Right cardiac atrium (tissue), 5 donors: Measurements from ENCODE around the gene NDUFB2. TPM values are rescaled to one million over a fixed set of nuclear protein-coding genes. Genes with fewer than 3 reads are reported as not detected.

ENCODE experiments used
- ATAC-seq, 2 donors: fragments of 200-7000 bp; cut with Tn5 transposase; one replicate each; pipeline versions ENCODE4 v1.8.0 to v1.9.1; 2020; ENCODE audit warnings: moderate library complexity in 2 of 2, mild to moderate bottlenecking in 1 of 2
- DNase-seq, 3 donors: peaks; one replicate each; pipeline ENCODE4 v3.0.0-alpha.2; 2020
- H3K27ac ChIP-seq: one replicate; pipeline ENCODE4 v1.5.1; 2013; ENCODE audit warnings: mild to moderate bottlenecking, low read length, control low read depth, moderate library complexity
- H3K27me3 ChIP-seq: one replicate; pipeline ENCODE4 v1.6.1; 2013; ENCODE audit not compliant: control insufficient read depth, insufficient read depth
- H3K4me1 ChIP-seq: one replicate; pipeline ENCODE4 v1.6.1; 2013; ENCODE audit warnings: low read length; ENCODE audit not compliant: control insufficient read depth, insufficient read depth
- H3K4me3 ChIP-seq: one replicate; pipeline ENCODE4 v1.5.1; 2013; ENCODE audit warnings: low read length, control low read depth
- H3K9me3 ChIP-seq: one replicate; pipeline ENCODE4 v1.6.1; 2013; ENCODE audit warnings: low read length; ENCODE audit not compliant: control insufficient read depth
- WGBS: extraction: QIAGEN DNeasy Blood & Tissue Kit; methylation state at CpG from one replicate; pipeline ENCODE4 v1.1.7; 2013; 5-methylcytosine and 5-hydroxymethylcytosine counted together
- intact Hi-C, 4 donors: fragments of 100-400 bp; cut with DNase I; formaldehyde crosslinking; loops; one replicate each; pipeline versions ENCODE4 v1.11.0 to v1.14.0; 2022 to 2023
- long read RNA-seq, 4 donors: library from polyadenylated mRNA; unstranded; transcript quantifications; one replicate each; pipeline ENCODE4 v2.0.0, GENCODE V29; 2020 to 2021
- polyA plus RNA-seq: library from polyadenylated mRNA; stranded (reverse); fragments of 200-250 nt; gene quantifications from one replicate; pipeline ENCODE4 v1.2.3, GENCODE V29; 2013
- total RNA-seq, 4 donors: library from RNA; stranded (reverse); fragmentation: NEBNext Ultra II Directional; extraction: Animal tissue kit (Norgen Biotek cat#: 25700); gene quantifications; one replicate each; pipeline ENCODE4 v1.2.1, GENCODE V29; 2021
- donor health status: healthy with polysubstance abuse.
- donor health status: DM: no; HTN: yes; CAD: no.
- donor health status: DM: no; HTN: no; CAD: no.
- donor health status: DM: no; HTN: yes; CAD: no; lungs with severe emphysema.
- donor health status: DM: yes; HTN: yes; CAD: no.

The NDUFB2 gene
- total RNA-seq: 100 to 1,000 TPM; 460 to 569 (median 505) TPM
- polyA plus RNA-seq: 860 TPM
- long read RNA-seq, donor 1, transcript NDUFB2-201 (4 exons, 504 nt): major isoform, 268 of 282 reads
- long read RNA-seq, donor 1, partial matches to known transcripts: 0 of 282 reads
- long read RNA-seq, donor 1, other reads (novel, unspliced or antisense): 8 of 282 reads
- long read RNA-seq, donor 2, transcript NDUFB2-201 (4 exons, 504 nt): major isoform, 249 of 259 reads
- long read RNA-seq, donor 2, partial matches to known transcripts: 0 of 259 reads
- long read RNA-seq, donor 2, other reads (novel, unspliced or antisense): 5 of 259 reads
- long read RNA-seq, donor 3, transcript NDUFB2-201 (4 exons, 504 nt): major isoform, 65 of 79 reads
- long read RNA-seq, donor 3, partial matches to known transcripts: 0 of 79 reads
- long read RNA-seq, donor 3, other reads (novel, unspliced or antisense): 5 of 79 reads
- long read RNA-seq, donor 4, transcript NDUFB2-201 (4 exons, 504 nt): major isoform, 165 of 174 reads
- long read RNA-seq, donor 4, partial matches to known transcripts: 0 of 174 reads
- long read RNA-seq, donor 4, other reads (novel, unspliced or antisense): 5 of 174 reads

DNA sequence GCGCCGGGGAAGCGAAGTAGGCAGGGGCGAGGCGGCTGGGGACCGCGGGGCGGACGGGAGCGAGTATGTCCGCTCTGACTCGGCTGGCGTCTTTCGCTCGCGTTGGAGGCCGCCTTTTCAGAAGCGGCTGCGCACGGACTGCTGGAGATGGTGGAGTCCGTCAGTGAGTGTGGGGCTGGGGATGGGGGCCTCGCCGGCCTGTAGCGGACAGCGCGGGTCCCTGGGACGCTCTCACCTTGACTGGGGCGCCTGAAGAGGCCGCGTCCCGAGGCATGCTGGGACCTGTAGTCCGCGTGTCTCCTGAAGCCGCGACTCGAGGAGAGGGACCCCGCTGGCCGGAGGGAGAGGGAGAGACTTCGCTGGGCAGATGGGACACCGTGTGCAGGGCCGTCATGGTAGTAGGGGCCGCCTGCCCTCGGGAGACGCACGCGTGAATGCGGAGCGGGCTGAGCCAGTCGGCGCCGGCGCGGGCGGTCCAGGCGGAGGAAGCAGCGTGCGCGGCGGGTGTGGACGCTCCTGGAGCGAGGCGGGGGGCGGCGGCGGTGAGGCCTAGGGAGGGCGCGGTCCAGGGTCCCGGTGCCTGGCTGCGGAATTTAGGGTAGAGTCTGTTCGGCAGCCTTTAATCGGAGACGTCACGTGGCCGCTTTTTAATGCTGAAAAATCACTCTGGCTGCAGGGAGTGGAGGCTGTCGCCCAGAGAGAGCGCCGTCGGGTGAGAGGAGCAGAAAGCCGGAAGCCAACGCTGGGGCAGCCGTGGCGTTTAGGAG, at the start of gene NDUFB2:
NDUFB2 (plus strand) TSS at position 29 of the 767 bp plus-strand sequence; CDS start at position 66, 37 bp downstream.
- WGBS: under 1% methylated on average over 82 of the region's 82 CpGs
- Histone ChIP-seq H3K27me3 (no peaks in the 10 kb centered on the region), H3K4me1 (peaks cover 3% of the 10 kb centered on the region), H3K9me3 (no peaks in the 10 kb centered on the region), H3K4me3 (peak within 1 kb of the TSS; percentile 57), H3K27ac (peak within 1 kb of the TSS; percentile 85)
- ATAC-seq: peak; percentile 92 to 93
- intact Hi-C loops: no loop called here
- DNase-seq: peak; percentile 82 to 84 (median 83)

DNA sequence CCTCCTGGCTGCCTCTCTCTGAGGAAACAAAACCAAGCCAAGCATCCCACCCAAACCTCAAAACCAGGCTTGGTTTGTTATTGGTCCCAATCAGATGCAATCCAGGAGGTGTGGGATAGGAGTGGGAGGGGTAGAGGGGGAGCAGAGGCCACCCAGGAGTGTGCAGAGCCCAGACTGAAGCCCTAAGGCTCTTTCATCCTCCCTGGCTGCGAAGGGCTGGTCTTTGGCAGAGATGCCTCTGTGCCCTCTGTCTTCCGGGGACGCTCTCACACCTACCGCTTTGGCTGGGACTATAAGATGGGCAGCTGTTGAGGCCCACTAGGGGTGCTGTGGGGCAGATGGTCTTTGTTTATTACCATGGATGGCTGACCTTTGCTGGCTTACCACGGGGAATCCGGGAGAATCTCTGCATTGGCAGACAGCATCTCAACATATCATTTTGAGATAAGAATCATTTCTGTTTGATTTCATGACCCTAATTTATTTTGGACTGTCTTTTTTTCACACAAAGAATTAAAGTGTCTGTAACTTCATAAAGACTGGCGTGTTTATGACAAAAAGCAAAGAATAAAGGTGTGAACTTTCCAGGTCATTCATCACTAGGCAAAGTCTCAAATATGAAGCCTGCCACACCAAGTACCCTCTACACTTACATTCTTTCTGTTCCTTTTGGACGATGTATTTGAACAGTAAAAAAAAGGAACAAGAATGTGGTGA, 49.4 kb upstream of the NDUFB2 start:
- intact Hi-C loops: no loop called here
- H3K27ac ChIP-seq: no peak overlapping the region

DNA sequence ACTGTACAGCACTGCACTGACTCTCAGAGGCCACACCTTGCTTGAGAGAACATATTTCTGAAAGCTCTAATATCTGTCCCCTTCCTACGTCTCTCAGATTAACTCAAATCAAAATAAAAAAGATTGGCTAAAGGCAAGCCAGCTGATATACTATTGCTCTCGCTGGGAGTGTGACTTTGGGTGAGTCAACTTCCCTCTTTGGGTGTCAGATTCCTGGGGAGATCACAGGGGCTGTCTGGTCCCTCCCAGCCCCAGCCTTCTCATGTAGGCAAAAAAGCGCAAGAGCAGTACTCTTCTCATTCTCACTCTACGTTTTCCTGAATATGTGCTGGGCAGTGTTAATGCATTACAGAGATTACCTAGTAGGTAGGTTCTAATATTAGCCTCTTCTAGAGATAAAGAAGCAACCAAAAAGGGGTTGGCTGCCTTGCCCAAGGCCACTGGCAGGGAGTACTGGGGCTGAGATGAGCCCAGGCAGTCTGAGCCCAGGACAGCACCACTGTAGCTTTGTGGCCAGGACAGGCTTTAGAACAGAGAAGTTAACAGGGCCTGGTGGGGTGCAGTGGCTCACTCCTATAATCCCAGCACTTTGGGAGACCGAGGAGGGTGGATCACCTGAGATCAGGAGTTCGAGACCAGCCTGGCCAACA, 46.8 kb upstream of the NDUFB2 start:
- no peaks in the 10 kb centered on the region for H3K9me3 ChIP-seq
- H3K27ac ChIP-seq: no peak overlapping the region
- ATAC-seq (no peak), DNase-seq (no peak)
- peaks cover 2% of the 10 kb centered on the region for H3K4me1 ChIP-seq
- no peak overlapping the region for H3K4me3 ChIP-seq
- WGBS: 72% methylated on average over 6 of the region's 6 CpGs
- intact Hi-C loops: no loop called here
- no peaks in the 10 kb centered on the region for H3K27me3 ChIP-seq

More for the DNA sequence above, 49.4 kb upstream of the NDUFB2 start:
- Histone ChIP-seq H3K9me3 (no peaks in the 10 kb centered on the region), H3K4me1 (no peaks in the 10 kb centered on the region), H3K27me3 (no peaks in the 10 kb centered on the region), H3K4me3 (no peak overlapping the region)
- ATAC-seq (peak; percentile 67 to 70), DNase-seq (no peak)
- WGBS: 27% methylated on average over 8 of the region's 8 CpGs

DNA sequence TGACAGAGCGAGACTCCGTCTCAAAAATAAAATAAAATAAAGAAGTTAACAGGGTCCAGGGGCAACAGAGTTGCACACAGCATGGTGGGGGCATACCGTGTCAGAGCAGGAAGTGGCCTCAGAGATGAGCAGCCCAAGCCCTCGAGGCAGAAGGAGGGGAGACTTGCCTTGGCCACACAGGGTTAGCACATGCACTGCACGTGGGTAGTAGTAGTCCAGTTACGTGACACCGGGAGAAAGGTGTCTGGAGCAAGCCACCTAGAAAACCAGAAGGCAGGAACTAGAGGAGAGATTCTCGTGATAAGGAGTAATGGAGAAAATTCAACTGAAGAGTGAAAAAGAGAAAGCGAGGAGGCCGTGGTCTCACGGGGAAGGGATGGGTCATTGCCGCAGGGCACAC, 46.1 kb upstream of the NDUFB2 start:
- H3K27ac ChIP-seq: no peak overlapping the region
- intact Hi-C loops: no loop called here
- no peaks in the 10 kb centered on the region for H3K27me3 ChIP-seq
- H3K4me1 ChIP-seq: peaks cover 2% of the 10 kb centered on the region
- ATAC-seq: no peak
- H3K9me3 ChIP-seq: no peaks in the 10 kb centered on the region
- no peak for DNase-seq
- WGBS: 87% methylated on average over 12 of the region's 12 CpGs
- H3K4me3 ChIP-seq: no peak overlapping the region

DNA sequence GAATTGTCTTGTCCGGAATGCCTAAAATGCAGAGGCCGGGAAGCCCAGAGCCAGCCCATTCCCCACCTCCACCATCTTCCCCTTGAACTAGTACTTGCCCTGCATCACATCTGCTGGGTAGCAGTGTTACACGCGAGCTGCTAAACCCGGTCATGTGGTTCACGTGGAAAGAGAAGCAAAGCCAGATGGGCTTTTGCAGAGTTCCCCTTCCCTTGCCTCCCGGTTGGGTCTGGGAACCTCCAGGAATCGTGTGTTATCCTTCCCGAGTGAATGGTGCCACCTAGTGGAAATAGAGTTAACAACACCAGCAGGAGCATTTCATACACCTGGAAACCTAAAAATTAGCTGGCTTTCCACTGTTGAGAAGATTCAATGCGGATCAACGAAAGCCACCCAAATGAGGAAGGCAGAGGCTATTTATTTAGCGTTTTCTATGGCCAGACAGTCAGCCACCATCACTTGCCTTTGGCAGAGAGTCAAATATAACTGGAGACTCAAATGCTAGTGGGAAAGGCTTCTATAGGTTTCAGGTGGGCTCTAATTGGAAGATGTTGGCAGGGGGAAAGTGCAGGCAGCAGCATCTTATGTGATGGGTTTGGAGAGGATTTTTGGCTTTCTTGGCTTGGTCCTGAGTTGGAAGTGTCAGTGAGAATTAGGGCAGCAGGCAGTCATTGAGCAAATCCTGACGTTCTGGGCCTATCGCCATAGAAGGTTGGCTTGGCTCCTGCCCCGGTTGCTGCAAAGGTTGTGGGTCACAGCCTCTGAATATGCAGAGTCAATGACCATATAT, 43.0 kb upstream of the NDUFB2 start:
- 17% methylated on average over 15 of the region's 15 CpGs for WGBS
- H3K4me3 ChIP-seq: no peak overlapping the region
- H3K27ac ChIP-seq: no peak overlapping the region
- H3K9me3 ChIP-seq: no peaks in the 10 kb centered on the region
- peak; percentile 69 to 74 for ATAC-seq
- intact Hi-C loops: loop anchor here (1.0 to 2.0 kb wide), 3 partner anchors 135 to 137 kb away; no protein-coding TSS in a partner anchor
- peak in 2 of 3 donors; percentile 48 to 65 for DNase-seq
- peaks cover 6% of the 10 kb centered on the region for H3K4me1 ChIP-seq
- no peaks in the 10 kb centered on the region for H3K27me3 ChIP-seq

DNA sequence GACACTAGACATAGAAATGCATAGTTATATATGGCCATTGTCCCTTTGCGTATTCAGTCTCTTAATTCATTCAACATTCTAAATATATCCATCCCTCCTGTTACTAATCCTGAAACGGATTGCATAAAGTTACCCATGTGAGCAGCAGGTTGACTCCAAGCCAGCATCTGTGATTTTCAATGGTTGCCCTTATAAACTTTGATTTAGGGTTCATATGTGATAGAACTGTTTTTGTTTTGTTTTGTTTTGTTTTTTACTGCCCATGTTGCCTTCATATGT, 42.5 kb upstream of the NDUFB2 start:
- intact Hi-C loops: loop anchor here in 1 of 4 donors (2.0 kb wide), 1 partner anchor 135 kb away; no protein-coding TSS in a partner anchor
- no peak for ATAC-seq
- Histone ChIP-seq H3K4me3 (no peak overlapping the region), H3K9me3 (no peaks in the 10 kb centered on the region), H3K27me3 (no peaks in the 10 kb centered on the region), H3K4me1 (peaks cover 6% of the 10 kb centered on the region), H3K27ac (no peak overlapping the region)
- WGBS: 56% methylated on average over 2 of the region's 2 CpGs
- no peak for DNase-seq

DNA sequence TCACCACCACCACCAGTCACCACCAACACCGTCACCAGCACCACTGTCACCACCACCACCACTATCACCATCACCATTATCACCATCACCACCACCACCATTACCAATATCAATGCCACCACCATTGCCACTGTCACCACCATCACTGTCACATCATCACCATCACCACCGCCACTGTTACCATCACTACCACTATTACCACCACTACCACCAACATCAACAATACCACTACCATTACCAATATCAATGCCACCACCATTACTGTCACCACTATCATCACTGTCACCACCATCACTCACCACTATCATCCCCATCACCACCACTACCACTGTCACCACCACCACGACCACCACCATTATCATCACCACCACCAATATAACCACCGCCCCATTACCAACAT, 41.8 kb upstream of the NDUFB2 start:
- intact Hi-C loops: loop anchor here in 1 of 4 donors (2.0 kb wide), 1 partner anchor 136 kb away; no protein-coding TSS in a partner anchor

DNA sequence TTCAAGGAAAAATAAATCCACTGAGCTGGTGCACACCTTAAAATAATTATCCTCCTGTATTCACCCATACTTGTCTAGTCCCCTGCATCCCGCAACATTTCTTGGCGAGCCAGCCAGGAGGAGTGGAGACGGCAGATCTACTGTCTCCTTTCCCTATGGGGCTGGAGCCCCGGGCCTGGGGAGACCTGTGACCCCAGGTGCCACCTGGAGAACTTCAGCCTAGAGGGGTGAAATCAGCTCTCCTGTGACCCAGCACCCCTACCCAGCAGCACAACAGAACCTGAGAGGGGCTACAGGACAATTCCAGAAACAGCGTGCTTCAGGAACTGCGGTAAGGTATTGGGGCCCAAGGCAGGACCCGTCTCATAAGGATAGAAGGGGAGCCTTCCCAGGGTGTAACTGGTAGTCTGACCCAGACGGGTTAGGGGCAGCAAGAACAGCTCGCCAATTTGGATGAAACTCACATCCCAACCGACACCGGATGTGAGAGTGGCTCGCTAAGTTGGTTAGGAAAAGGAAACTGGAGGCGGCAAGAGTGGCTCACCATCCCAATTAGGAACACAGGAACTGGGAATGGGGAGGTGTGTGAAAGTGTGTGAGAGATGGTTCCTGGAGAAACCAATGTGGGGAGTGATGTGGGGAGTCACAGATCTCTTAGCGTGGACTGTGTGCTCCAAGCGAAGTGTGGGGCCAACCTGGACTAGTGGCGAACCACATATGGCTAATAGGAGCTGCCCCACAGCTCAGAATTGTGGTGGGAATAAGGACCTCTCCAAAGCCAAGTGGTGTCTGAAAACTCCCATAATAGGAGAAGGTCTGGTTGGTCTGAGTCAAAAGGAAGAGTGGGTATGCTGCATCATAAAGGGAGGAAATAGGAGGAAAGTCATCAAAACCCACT, 40.7 kb upstream of the NDUFB2 start:
- ATAC-seq: no peak
- no peaks in the 10 kb centered on the region for H3K9me3 ChIP-seq
- DNase-seq: no peak
- WGBS: 82% methylated on average over 16 of the region's 16 CpGs
- H3K27ac ChIP-seq: no peak overlapping the region
- H3K4me1 ChIP-seq: peaks cover 6% of the 10 kb centered on the region
- intact Hi-C loops: loop anchor here in 1 of 4 donors (2.0 kb wide), 1 partner anchor 137 kb away; no protein-coding TSS in a partner anchor
- no peaks in the 10 kb centered on the region for H3K27me3 ChIP-seq
- no peak overlapping the region for H3K4me3 ChIP-seq

More for the DNA sequence above, 41.8 kb upstream of the NDUFB2 start:
- DNase-seq (no peak), ATAC-seq (no peak)
- no peak overlapping the region for H3K4me3 ChIP-seq
- H3K27ac ChIP-seq: no peak overlapping the region
- H3K27me3 ChIP-seq: no peaks in the 10 kb centered on the region
- peaks cover 6% of the 10 kb centered on the region for H3K4me1 ChIP-seq
- WGBS: 98% methylated on average over 4 of the region's 4 CpGs
- no peaks in the 10 kb centered on the region for H3K9me3 ChIP-seq
